GM18502 (cell line): ENCODE data around the gene UMAD1.
A peak's percentile ranks its signal among the peaks of the same experiment; 100 is the strongest.

Experiments
- ATAC-seq: cut with Tn5 transposase; IDR thresholded peaks from one replicate; pipeline ENCODE4 v1.9.1; 2021; ENCODE audit warnings: mild to moderate bottlenecking; ENCODE audit not compliant: unreplicated experiment, poor library complexity

UMAD1 gene

GRCh38 chr7:7687800-7688199 is 47.2 kb downstream of the UMAD1 start:
- no peak for ATAC-seq

GRCh38 chr7:7688310-7688709 is 47.8 kb downstream of the UMAD1 start:
- no peak for ATAC-seq

DNA sequence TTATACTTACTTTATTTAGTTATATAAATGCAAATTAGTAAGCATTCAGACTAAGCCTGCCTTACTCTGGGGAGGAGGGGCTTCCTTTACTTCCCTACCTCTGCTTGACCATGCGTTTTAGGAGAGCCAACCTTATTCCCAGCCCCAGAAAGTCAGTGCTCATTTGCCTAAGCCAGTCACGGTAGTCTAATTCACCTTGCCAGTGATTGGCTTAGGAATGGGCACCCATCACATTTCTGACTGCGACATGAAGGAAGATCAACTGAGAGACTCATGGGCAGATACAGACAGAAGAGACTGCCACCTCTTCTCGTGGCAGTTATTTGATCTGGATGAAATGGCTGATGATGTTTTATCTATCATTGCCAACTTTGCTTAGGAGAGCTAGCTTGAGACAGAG is 48.4 kb downstream of the UMAD1 start:
- no peak for ATAC-seq

DNA sequence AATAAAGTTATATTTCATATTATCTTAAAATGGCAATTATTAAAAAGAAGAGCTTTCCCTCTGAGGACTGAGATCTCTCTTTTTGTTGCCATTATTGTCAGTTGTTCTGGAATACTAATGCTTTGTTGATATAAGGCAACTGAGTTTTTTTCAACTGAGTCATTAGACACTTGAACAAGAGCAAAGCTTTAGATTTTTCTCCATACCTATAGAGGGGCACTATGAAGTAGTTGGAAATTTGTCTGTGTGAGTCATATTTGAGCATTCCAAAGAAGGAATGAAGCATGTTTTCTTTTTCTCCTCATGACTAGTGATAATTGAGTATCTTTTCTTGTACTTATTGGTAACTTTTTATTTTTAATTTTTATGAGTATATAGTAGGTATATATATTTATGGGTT is 53.3 kb downstream of the UMAD1 start:
- ATAC-seq: no peak

DNA sequence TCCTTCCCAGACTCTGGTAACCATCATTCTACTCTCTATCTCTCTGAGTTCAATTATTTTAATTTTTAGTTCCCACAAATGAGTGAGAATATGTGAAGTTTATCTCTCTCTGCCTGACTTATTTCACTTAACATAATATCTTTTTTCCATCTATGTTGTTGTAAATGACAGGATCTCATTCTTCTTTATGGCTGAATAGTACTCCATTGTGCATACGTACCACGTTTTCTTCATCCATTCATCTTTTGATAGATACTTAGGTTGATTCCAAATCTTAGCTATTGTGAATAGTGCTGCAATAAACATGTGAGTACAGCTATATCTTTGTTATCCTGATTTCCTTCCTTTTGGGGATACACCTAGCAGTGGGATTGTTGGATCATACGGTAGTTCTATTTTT is 54.0 kb downstream of the UMAD1 start:
- no peak for ATAC-seq

- no peak for ATAC-seq
These were observed 54.7 kb downstream of the UMAD1 start for GRCh38 chr7:7695111-7695817.

DNA sequence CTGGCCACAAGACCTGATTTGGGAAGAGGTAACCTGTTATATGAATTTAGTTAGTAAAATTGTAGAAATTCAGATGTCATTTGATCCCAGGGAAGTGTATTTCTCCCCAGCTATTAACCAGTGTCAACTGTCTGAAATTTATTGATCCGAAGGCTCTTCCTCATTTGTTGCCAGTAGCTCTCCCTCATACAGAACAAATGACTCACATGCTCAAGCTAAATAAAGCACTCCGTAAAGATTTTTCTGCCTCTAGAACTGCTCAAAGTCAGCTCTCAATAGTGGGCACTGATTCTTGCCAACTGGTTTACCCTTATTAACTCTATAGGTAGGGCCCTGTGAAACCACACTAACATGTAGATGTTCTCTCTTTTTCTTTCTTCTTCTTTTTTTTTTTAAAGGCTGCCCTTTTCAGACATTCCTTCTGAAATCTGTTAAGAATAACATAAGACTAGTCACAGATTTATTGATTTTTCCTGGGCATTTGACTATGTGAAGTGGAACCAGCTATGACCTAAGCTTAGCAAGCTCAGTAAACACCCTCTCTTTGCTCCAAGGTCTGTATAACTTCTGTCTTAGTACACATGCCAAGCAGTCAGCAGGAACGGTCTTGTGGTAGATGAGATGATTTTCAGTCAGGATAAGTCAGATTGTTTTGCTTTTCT is 56.0 kb downstream of the UMAD1 start:
- no peak for ATAC-seq

GRCh38 chr7:7698930-7699329 is 58.4 kb downstream of the UMAD1 start:
- no peak for ATAC-seq

DNA sequence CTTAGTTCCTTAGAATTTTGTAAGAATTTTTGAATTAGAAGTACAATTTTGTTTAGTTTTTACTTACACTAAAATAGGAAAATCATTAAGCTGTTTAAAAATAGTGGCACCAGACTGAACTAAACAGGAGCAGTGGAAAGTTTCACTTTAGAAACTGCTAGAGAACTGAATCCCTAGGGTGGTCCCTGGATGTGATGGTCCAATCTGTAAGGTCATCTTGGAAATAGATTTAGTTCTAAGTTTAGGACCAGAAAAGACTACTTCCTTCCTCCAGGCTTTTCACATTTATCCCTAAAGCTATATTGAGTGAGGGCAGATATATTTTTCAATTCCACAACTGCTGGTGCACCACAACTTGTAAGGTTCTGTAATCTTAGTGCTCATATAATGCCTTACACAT is 58.8 kb downstream of the UMAD1 start:
- ATAC-seq: no peak

DNA sequence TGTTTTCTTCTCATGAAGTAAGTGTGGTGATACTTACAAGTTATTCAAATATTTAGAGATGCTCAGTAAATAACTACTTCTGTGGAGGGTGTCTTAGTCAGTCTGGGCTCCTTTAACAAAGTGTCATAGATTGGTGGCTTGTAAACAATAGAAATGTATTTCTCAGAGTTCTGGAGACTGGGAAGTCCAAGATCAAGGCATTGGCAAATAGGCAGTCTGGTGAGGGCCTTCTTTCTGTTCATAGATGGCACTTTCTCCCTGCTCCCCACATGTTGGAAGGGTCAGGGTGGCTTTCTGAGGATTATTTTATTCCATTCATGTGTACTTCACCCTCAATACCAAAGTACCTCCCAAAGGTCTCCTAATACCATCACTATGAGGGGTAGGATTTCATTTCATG is 59.4 kb downstream of the UMAD1 start:
- no peak for ATAC-seq

GRCh38 chr7:7701527-7701926 is 61.0 kb downstream of the UMAD1 start:
- ATAC-seq: no peak

- no peak for ATAC-seq
These were observed 62.3 kb downstream of the UMAD1 start for GRCh38 chr7:7702826-7703225.

DNA sequence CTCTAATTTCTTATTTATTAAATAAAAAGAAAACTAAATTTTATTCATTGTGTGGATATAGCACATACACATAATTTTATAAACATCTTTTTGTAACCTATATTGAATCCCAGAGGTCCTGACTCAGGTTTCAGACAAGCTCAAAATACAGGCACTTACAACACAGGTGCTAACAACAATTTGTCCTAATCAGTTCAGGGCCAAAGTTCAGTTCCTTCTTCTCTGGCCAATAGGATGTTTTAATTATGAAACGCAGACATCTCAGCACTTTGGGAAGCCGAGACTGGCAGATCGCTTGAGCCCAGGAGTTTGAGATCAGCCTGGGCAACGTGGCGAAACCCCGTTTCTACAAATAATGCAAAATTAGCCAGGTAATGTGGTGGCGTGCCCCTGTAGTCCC is 62.9 kb downstream of the UMAD1 start:
- ATAC-seq: no peak

- no peak for ATAC-seq
These were observed 64.3 kb downstream of the UMAD1 start for GRCh38 chr7:7704867-7705266.

GRCh38 chr7:7705318-7705717 is 64.8 kb downstream of the UMAD1 start:
- ATAC-seq: no peak

DNA sequence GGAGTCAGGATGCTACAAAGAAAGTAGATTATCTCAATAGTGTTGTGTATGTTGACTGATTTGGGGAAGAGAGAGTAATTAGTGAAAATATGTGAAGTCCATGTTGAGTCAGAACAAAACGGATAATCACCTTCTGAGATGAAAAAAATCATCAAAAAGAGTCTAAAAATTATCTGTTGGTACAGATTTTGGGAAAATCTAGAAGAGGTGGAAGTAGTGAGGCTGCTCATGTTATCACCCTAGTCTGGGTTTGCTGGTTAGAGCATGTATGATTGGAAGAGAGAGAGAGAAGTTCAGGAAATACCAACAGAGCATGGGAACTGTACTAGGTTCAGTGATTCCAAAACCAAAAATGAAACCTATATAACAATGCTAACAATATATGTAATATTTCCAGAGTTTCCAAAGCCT is 65.6 kb downstream of the UMAD1 start:
- peak; percentile 80 for ATAC-seq

DNA sequence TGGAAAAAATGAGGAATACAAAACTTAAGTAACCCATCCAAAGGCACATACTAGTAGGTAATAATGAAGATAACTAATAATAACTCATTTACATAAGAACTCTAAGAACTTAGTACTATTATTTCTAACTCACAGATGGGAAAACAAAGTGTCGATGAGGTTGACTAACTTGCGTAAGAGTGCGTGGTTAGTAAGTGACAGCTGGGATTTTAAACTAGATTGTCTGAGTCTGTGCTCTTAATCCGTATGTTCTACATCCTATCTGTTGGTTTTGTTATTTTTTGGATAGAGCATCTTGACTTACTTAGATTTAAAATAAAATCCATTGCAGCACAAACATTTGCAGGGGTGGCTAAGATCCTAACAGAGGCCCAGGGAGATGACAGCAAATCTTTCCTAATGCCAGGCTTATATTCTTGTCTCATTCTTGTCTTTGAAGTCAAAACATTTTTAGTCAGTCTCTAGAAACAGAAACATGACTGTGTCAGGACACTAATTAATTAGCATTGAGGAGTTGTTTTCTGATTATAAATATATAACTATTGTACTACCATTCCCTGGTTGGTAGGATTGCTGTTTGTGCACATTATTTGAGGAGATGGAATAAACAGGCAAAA is 66.1 kb downstream of the UMAD1 start:
- ATAC-seq: peak; percentile 54

DNA sequence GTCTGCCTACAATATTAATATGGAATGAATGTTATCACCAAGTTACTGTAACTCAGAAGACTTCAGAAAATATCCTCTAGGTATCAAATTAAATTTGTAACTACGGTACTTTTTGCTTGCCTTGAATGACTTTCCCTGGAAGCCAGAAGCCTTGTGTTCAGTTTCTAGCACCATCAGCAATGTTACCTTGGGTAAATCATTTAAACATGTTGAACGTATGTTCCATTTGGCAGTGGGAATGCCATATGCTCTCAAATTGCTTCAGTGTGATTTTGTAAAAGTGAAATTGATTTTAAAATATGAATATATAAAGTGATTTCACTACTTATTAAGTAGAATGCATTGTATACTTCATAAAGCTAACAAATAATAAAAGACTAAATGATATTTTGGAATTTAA is 66.7 kb downstream of the UMAD1 start:
- ATAC-seq: no peak

- no peak for ATAC-seq
These were observed 67.3 kb downstream of the UMAD1 start for GRCh38 chr7:7707806-7708205.

GRCh38 chr7:7709291-7709690 is 68.7 kb downstream of the UMAD1 start:
- ATAC-seq: no peak

DNA sequence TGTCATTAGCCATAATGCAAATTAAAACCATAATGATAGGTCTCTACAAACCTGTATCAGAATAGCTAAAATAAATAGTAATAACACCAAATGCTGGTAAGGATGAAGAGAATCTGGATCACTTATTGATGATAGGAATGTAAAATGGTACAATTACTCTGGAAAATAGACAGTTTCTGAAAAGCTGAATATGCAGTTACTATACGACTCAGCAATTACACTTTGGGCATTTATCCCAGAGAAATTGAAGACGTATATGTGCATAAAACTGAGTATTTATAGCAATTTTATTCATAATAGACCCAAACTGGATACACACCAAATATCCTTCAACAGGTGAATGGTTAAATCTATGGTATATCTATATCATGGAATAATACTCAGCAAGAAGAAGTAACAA is 69.9 kb downstream of the UMAD1 start:
- ATAC-seq: no peak

- ATAC-seq: no peak
These were observed 73.2 kb downstream of the UMAD1 start for GRCh38 chr7:7713730-7714129.
